ENCODE measurements around the gene DNAI7.
A peak's percentile ranks its signal among the peaks of the same experiment; 100 is the strongest.

DNAI7 gene, protein sequence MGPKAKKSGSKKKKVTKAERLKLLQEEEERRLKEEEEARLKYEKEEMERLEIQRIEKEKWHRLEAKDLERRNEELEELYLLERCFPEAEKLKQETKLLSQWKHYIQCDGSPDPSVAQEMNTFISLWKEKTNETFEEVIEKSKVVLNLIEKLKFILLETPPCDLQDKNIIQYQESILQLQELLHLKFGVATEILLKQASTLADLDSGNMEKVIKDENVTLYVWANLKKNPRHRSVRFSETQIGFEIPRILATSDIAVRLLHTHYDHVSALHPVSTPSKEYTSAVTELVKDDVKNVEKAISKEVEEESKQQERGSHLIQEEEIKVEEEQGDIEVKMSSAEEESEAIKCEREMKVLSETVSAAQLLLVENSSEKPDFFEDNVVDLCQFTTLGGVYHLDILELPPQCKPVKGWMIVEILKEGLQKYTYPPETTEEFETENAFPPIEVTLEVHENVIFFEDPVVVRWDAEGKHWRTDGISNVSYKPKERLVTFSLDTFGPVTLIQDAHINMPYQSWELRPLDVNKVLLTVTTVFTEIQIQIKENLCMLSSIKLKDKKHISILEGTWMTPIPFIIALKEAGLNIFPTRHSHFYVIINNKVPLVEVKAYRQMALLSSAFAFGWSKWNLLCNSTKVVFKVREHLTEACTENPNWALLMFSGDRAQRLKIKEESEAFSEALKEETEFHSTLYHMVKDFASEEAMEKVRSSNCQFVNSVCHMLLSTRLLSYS

DNA sequence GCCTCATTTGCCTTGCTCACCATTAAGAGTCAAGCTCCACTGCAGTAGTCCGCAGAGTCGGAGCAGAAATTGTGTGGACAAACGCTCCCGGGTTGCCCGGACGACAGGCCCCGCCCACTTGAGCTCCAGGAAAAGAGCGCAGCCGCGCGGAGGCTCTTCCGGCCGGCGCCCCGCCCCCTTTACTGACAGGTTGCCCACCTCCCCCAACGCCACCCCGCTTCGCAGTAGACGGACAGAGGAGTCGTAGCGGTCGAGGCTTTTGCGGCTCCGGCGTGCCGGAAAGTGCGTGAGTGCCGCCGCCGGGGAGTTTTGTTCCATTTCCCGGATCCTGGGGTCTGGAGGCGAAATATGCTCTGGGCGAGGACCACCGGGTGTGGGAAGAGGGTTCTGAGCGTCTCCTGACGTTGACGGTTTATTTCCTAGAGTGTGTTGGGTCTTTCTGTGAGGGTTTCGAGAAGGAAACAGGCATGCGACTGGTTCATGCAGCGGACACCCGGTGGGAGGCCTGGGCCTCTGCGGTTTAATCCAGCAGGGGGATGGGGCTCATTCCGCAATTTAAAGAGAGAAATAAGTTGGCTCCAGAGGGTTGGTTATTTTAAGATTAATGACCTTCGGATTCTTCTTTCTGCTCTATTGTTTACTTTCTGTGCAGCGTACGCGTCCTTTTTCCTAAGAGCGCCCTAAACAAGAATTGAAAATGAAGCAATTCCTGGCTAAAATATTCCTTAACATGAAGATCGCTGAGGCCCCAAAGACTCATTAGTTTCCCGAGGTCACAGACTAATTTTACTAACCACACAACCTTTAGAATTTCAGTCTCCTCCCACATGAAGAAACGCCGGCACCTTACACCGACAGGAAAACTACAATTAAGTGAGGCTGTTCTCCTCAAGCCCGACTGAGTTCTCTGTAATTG is at the start of gene DNAI7, which contains the start of gene ETFRF1:
Gene DNAI7, minus strand, starts transcription at position 105 of the 916 bp plus-strand sequence. Its CDS starts 82 bp downstream, at position 23.
Gene ETFRF1, plus strand, starts transcription at position 182 of the 916 bp plus-strand sequence. CDS start 8,720 bp downstream, outside the sequence.
- ATAC-seq (peak; percentile 97), DNase-seq (peak; percentile 98)

- no peak for ATAC-seq
- DNase-seq, result no peak
Observed at GRCh38 chr12:25243680-25243990, 48.7 kb upstream of the DNAI7 start.

- DNase-seq (no peak), ATAC-seq (no peak)
Observed at GRCh38 chr12:25242981-25243679, 48.2 kb upstream of the DNAI7 start.

- DNase-seq, result no peak
- peak; percentile 80 for ATAC-seq
Observed at GRCh38 chr12:25241167-25242020, 46.4 kb upstream of the DNAI7 start.

- DNase-seq, result no peak
- ATAC-seq, result no peak
Observed at GRCh38 chr12:25236626-25237025, 41.7 kb upstream of the DNAI7 start.

DNA sequence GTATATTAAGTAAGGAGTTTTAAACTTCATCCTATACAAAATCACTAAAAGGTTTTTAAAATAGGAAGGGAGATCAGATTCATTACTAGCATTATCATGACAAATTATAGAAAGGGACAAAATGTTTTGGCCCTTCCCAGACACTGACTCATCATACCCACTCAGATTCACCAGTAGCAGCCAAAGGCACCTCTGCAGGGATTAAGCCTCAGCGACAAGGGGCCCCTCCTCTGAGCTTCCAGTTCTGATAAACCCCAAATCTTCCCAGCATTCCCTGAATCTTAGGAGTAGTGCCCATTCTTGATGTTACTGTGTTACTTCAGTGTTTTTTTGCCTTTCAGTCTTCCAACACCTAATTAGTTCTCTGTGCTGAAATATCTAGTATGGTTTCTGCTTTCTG is 41.2 kb upstream of the DNAI7 start:
- DNase-seq, result no peak
- ATAC-seq, result no peak

- no peak for ATAC-seq
- DNase-seq, result no peak
Observed at GRCh38 chr12:25213338-25213737, 18.4 kb upstream of the DNAI7 start.

GRCh38 chr12:25208554-25208953 is 13.6 kb upstream of the DNAI7 start:
- no peak for DNase-seq
- no peak for ATAC-seq

GRCh38 chr12:25207846-25208245 is 12.9 kb upstream of the DNAI7 start:
- DNase-seq (no peak), ATAC-seq (no peak)

- DNase-seq (no peak), ATAC-seq (no peak)
Observed at GRCh38 chr12:25207411-25207810, 12.5 kb upstream of the DNAI7 start.

DNA sequence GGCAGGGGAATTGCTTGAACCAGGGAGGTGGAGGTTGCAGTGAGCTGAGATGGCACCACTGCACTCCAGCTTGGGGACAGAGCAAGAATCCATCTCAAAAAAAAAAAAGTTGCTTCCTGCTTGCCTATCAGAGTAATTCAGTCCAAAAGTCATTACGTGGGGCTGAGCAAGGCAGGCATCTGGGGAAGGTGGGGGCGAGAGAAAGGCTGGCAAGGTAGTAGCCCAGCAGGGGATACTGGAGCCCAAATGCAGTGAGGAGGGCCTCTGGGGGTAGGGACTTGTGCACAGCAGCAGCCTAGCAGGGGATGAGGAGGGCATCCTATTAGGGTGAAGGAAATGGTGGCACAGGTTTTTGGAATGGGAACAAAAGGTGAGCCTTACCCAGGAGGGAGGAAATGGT is 7.2 kb upstream of the DNAI7 start:
- ATAC-seq (no peak), DNase-seq (no peak)

GRCh38 chr12:25200703-25201102 is 5.7 kb upstream of the DNAI7 start:
- ATAC-seq (no peak), DNase-seq (no peak)

GRCh38 chr12:25197608-25198007 is 2.6 kb upstream of the DNAI7 start:
- ATAC-seq (no peak), DNase-seq (no peak)

GRCh38 chr12:25194722-25195055 is 271 bp downstream of the DNAI7 start:
- DNase-seq (no peak), ATAC-seq (no peak)

- ATAC-seq (no peak), DNase-seq (no peak)
Observed at GRCh38 chr12:25194214-25194613, 746 bp downstream of the DNAI7 start.

- DNase-seq (no peak), ATAC-seq (no peak)
Observed at GRCh38 chr12:25190793-25191192, 4.2 kb downstream of the DNAI7 start.

GRCh38 chr12:25189656-25190055 is 5.3 kb downstream of the DNAI7 start:
- DNase-seq (no peak), ATAC-seq (no peak)

DNA sequence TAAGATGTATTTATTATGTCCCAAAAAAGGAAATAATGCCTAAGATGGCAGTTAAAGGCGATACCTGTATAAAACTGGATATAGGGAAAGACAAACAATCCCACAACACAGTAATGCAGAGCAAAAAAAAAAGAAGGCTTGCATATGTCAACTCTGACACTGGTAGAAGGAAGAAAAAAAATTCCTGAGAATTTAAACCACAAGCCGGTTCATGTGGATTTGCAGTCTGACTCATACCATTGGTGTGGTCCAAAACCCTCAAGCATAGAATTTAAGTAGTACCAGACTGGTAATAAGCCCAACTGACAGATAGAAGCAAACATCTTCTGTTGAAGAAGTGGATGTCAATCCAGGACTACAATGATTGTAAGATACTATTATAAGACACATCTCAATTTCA is 7.2 kb downstream of the DNAI7 start:
- DNase-seq, result no peak
- ATAC-seq, result no peak

- DNase-seq, result no peak
- peak; percentile 85 for ATAC-seq
Observed at GRCh38 chr12:25186788-25187402, 8.1 kb downstream of the DNAI7 start.

GRCh38 chr12:25186038-25186787 is 8.7 kb downstream of the DNAI7 start:
- DNase-seq (no peak), ATAC-seq (no peak)
